ENCODE measurements around the gene ZNF232.
"Not testable (repeated sequence)": the region's sequence is repeated elsewhere in the genome, so short reads cannot be mapped to it uniquely, and the experiment has no call there.

Gene ZNF232

DNA sequence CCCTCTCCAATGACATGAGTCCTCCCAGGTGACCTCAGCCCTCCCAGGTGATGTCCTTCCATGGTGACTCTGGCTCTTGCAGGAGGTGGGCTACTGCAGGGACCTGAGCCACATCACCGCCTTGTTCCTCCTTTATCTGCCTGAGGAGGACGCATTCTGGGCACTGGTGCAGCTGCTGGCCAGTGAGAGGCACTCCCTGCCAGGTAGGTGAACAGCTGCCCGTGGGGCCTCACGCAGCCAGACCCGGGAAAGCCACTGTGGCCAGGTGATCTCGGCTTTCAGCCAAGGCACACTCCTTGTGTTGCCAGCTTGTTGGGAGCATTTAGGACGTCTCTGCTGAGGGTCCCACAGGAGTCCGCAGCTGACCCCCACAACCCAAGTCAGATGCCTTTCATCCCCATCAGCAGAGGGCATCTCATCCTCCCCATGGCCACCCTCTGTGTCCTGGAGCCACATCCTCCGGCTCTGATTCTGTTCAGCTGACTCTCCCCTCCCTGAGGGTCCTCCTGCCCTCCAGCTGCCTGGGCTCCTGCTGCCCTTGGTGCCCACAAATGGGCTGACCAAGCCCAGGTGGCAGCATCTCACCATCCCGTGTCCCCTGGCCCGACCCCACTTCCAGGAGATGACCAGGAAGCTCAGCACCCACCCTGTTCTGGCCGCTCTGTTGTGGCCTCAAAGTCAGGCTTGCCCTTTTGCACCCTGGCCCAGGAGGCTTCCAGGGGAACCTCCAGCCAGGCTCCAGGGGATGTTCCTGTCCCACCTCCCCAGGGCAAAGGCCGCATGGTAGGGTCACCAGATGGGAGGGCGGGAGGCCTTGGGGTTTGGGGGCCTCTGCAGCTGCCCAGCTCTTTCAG is 24.3 kb upstream of the ZNF232 start:
- H3K4me3 ChIP-seq (ENCODE audit: control insufficient read depth, low read depth, low read length), result no peak overlapping the region
- TF ChIP-seq, protein P1, sequence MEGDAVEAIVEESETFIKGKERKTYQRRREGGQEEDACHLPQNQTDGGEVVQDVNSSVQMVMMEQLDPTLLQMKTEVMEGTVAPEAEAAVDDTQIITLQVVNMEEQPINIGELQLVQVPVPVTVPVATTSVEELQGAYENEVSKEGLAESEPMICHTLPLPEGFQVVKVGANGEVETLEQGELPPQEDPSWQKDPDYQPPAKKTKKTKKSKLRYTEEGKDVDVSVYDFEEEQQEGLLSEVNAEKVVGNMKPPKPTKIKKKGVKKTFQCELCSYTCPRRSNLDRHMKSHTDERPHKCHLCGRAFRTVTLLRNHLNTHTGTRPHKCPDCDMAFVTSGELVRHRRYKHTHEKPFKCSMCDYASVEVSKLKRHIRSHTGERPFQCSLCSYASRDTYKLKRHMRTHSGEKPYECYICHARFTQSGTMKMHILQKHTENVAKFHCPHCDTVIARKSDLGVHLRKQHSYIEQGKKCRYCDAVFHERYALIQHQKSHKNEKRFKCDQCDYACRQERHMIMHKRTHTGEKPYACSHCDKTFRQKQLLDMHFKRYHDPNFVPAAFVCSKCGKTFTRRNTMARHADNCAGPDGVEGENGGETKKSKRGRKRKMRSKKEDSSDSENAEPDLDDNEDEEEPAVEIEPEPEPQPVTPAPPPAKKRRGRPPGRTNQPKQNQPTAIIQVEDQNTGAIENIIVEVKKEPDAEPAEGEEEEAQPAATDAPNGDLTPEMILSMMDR (IDR thresholded peaks at IDR 0.05; ENCODE audit: control insufficient read depth, insufficient read depth, low read depth, low read length, missing control alignments), result no peak
- no peak for DNase-seq (ENCODE audit: low read depth)

DNA sequence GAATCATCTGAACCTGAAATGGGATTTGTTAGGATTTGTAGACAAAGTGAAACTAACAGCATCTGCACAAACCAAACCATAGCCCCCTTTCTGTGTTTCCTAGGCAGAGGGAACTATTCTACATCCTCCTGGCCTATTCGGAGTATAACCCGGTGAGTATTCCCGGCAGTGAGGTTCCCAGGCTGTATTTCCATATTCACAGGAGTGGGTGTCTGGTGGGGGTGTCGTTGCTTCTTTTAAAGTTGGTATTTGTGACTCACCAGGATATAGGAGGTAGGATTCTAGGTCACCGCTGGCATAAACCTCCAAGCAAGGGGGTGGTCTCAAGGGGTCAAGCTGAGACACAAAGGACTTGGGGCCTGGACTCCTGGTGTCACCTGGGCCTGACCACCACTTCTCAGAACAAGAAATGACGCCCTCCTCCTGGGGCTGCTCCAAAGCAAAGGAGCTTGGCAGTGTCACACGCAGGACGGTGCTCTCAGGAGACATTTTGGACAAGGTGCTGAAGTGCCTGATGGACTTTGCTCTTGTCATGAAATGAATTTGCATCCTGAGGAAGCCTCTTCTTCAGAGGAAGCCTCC is 23.5 kb upstream of the ZNF232 start:
- DNase-seq (ENCODE audit: low read depth); H3K4me3 ChIP-seq (ENCODE audit: control insufficient read depth, low read depth, low read length): not testable (repeated sequence)

DNA sequence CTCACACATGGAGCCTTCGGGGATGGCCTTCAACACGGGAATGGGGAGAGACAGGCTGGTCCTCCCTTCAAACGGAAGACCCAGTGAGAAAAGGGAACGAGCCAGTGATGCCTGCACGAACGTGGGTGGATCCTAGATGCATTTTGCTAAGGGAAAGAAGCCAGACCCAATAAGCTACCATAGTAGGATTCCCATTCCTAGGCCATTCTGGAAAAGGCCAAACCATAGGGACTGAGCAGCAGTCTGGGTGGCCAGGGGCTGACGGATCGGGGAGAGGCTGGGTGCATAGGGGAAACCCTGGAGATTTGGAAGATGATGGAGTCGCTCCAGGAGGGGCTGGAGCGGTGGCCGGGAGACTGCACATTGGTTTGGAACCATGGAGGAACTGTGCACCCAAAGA is 22.9 kb upstream of the ZNF232 start:
- DNase-seq (ENCODE audit: low read depth); H3K4me3 ChIP-seq (ENCODE audit: control insufficient read depth, low read depth, low read length): not testable (repeated sequence)

DNA sequence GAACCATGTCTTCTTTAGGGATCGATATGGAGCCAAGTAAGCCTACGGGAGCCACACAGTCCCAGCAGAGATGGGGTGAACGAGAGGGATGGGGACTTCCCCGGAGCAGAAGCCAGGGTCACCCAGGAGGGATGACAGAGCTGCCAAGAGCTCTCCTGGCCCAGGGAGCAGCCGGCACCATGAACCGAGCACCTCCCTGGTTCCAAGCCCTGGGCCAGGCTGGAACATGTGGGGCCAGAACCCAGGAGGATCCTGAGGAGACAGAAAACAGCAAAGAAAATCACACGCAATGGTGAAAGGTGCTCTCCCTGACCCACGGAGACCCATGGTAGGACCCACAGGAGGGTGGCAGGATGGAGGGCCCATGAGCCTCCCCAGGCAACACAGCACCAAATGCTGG is 22.3 kb upstream of the ZNF232 start:
- H3K4me3 ChIP-seq (ENCODE audit: control insufficient read depth, low read depth, low read length); DNase-seq (ENCODE audit: low read depth): not testable (repeated sequence)

DNA sequence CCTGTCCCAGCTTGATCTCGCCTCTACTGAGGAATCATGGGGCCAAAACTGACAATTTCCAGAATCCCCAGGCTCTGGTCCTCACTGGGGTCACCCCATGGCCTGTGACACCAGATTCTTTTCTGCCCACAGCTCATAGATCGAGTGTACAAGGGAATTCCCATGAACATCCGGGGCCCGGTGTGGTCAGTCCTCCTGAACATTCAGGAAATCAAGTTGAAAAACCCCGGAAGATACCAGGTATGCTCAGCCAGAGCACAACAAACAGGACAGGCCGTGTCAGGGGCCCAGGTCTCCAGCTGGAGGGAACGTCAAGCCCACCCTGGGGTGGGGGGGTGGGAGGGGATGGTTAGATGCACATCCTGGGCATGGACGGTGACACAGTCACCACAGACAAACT is 21.6 kb upstream of the ZNF232 start:
- DNase-seq (ENCODE audit: low read depth), result no peak
- H3K4me3 ChIP-seq (ENCODE audit: control insufficient read depth, low read depth, low read length), result no peak overlapping the region
- TF ChIP-seq, protein P1 (IDR thresholded peaks at IDR 0.05; ENCODE audit: control insufficient read depth, insufficient read depth, low read depth, low read length, missing control alignments), result no peak

DNA sequence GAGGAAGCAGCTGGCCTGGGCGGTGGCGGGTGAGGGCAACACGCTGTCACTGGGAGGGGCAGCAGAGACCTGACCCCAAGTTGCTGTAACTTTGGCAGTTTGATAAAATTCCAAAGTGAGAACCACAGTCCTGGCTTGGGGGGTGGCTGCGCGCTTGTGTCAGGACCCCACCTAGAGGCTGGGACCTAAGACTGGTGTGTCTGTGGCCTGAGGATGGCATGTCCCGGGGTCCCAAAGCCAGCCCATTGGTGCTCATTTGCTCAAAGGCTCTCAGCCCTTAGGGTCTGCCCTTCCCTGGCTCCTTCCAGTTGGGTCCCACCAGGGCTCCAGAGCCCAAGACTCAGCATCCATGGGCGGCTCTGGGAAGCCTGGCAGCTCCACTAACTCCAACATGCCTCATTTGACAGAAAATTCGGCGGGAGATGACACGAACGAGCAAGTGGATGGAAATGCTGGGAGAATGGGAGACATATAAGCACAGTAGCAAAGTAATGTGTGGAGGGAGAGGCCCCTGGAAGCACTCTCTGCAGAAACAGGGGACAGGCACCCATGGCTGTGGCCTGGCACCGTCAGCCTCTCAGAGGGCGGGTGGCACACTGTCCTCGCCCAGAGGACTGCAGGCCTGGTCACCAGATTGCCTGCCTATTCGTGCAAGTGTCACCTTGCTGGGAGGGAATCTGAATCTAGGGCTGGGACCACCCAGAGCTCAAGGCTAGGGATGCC is 21.0 kb upstream of the ZNF232 start:
- not testable (repeated sequence) for DNase-seq (ENCODE audit: low read depth)

DNA sequence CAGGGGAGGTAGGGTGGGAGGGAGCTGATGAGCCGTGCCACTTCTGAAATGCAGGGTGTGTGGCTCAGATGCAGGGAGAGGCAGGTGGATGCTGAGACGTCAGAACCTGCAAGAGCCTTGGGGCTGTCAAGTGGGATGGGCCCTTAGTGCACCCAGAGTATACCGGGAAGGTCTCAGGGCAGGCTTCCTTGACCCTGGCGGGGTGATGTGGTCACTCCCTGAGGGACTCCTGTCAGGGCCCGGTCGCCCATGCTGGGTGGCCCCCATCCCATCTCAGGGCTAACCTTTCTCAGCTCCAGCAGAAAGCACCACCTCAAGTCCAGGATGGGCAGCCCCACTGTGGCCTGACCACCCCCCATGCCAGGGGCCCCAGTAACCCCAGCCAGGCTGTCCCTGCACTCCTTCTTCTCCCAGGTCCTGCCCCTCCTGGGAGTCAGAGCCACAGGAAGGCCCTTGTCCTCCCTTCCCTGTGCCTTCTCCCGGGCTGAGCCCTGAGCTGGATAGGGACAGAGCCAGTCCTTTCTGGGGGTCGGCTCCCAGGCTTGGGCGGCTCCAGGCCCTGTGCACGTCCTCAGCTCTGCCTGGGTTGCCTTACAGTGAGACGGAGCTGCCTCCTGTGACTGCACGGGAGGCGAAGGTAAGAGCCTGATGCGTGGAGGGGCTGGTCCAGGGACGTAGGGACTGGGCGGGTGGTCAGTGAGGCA is 20.3 kb upstream of the ZNF232 start:
- H3K4me3 ChIP-seq (ENCODE audit: control insufficient read depth, low read depth, low read length); DNase-seq (ENCODE audit: low read depth): not testable (repeated sequence)

More for the DNA sequence above, 21.0 kb upstream of the ZNF232 start:
- not testable (repeated sequence) for H3K4me3 ChIP-seq (ENCODE audit: control insufficient read depth, low read depth, low read length)

DNA sequence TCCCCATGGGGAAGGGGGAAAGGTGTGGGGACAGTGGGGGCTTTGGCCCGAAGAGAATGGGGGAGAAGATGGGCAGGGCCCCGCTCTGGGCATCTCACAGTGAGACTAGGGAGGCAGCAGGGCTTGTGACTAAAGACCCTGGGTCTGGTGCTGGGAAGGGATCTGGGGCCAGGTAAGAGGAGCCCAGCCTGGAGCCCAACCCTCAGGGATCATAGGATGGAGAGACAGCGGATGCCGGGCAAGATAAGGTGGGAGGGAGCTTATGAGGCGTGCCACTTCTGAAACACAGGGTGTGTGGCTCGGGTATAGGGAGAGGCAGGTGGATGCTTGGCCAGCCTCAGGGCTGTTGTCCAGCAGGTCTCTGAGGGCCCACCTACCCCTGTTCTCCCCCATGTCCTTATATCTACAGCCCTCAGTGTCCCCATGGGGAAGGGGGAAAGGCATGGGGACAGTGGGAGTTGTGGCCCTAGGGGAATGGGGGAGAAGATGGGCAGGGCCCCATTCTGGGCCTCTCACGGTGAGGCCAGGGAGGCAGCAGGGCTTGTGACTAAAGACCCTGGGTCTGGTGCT is 19.6 kb upstream of the ZNF232 start:
- TF ChIP-seq, protein P1 (IDR thresholded peaks at IDR 0.05; ENCODE audit: control insufficient read depth, insufficient read depth, low read depth, low read length, missing control alignments), result no peak
- no peak for DNase-seq (ENCODE audit: low read depth)
- no peak overlapping the region for H3K4me3 ChIP-seq (ENCODE audit: control insufficient read depth, low read depth, low read length)

DNA sequence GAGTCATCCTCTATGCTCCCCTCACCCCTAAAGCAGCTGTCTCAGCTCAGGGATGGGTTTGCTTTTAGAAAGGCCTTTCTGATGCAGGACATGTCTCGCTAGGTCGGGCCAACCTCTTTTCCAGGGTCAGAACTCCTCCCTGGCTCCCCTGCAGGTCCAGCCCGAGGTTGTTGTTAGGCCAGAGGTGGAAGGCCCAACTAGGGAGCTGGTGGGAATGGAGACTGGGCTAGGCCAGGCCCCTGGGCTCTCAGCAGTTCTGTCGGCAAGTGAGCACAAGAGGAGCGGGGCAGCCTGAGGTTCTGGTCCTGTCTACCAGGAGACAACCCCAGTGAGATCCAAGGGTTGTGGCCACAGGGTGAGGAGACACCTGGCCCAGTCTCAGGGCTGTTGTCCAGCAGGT is 19.0 kb upstream of the ZNF232 start:
- DNase-seq (ENCODE audit: low read depth); H3K4me3 ChIP-seq (ENCODE audit: control insufficient read depth, low read depth, low read length): not testable (repeated sequence)

DNA sequence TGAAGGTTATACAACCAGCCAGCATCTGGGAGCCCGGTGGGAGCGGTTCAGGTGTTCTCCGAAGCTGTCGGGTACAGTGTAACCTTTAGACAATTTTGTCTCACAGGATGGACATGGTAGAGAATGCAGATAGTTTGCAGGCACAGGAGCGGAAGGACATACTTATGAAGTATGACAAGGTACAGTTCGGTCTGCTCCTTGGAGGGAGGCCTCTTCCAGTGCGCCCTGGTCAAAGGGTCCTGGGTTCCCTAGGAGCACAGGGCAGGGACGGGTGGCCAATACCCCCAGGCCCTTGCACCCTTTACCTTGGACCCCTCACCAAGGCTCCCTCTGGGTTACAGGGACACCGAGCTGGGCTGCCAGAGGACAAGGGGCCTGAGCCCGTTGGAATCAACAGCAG is 18.6 kb upstream of the ZNF232 start:
- not testable (repeated sequence) for DNase-seq (ENCODE audit: low read depth); H3K4me3 ChIP-seq (ENCODE audit: control insufficient read depth, low read depth, low read length)

DNA sequence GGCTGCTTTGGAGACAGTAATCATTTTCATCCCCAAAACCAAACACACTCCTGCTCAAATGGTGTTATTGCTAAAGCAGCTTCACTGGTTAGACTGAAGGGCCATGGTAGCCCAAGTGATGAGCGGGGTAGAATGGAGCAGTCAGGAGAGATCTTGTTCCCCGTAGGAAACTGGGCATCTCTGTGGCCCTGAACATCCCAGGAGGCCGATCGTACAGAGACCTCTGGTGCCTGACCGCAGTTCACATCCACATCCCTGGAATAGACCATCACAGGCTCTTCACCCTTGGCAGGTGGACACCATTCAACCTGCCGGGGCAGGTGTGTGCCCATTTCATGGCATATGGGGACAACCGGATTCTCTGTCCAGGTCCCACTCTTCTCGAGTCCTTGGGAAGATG is 18.1 kb upstream of the ZNF232 start:
- DNase-seq (ENCODE audit: low read depth); H3K4me3 ChIP-seq (ENCODE audit: control insufficient read depth, low read depth, low read length): not testable (repeated sequence)
